HG02884 (cell line): ENCODE data around the gene DNAI2.

Experiments
- ATAC-seq: cut with Tn5 transposase; IDR thresholded peaks from one replicate; pipeline ENCODE4 v1.9.1; 2021; ENCODE audit warnings: mild to moderate bottlenecking, moderate library complexity; ENCODE audit not compliant: unreplicated experiment

The DNAI2 gene, protein sequence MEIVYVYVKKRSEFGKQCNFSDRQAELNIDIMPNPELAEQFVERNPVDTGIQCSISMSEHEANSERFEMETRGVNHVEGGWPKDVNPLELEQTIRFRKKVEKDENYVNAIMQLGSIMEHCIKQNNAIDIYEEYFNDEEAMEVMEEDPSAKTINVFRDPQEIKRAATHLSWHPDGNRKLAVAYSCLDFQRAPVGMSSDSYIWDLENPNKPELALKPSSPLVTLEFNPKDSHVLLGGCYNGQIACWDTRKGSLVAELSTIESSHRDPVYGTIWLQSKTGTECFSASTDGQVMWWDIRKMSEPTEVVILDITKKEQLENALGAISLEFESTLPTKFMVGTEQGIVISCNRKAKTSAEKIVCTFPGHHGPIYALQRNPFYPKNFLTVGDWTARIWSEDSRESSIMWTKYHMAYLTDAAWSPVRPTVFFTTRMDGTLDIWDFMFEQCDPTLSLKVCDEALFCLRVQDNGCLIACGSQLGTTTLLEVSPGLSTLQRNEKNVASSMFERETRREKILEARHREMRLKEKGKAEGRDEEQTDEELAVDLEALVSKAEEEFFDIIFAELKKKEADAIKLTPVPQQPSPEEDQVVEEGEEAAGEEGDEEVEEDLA

GRCh38 chr17:74274060-74274708, at the start of gene DNAI2:
Gene DNAI2, plus strand, starts transcription at chr17:74274234. Its CDS starts 7,584 bp downstream, at chr17:74281818.
- no peak for ATAC-seq

DNA sequence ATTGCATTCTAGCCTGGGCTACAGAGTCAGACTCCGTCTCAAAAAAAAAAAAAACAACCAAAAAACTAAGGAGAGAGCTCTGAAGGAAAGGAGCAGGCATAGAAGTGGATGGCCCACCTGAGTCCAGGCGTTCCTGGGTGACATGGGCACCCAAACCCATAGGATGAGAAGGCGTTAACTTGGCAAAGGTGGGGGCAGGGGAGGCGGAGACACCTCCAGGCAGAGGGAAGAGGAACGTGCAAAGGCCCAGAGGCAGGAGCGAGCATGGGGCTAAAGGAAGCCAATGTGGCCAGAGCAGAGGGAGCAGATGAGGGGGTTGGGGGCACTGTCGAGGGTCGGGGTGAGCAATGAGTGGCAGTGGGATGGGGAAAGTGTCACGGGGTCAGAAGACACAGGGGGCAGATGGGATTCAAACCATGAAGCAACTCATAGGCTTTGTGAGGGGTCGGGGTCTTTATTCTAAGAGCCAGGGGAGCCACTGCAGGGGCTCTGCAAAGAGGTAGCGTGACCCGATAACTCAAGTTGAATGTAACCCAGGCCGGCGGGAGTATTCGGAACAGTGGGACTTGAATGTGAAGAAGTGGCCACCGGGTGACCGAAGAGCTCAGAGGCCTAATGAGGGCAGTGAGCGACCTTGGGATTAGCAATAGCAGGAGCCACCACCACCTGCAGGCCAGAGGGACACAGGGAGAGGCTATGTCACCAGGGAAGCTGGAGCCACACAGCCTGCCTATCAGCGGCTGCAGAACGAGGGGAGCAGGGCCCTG, 48.9 kb upstream of the DNAI2 start:
- no peak for ATAC-seq

DNA sequence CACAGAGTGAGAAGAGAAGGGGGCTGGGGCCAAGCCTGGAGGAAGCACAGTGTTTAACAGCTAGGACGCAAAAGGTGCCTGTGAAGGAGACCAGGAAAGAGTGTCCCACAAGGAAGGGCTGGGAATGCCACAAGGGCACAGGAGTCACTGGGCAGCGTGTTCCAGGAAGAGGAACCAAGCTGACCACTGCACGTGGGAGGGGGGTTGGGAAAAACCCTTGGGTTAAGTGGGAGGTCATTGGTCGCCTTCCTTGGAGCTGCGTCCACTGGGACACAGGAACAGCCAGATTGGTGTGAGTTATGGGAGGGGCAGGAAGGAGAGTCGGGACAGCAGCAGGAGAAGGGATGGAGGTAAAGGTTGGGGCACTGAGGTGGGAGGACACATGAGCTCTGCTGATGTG, 47.8 kb upstream of the DNAI2 start:
- no peak for ATAC-seq

GRCh38 chr17:74227271-74228080, 46.6 kb upstream of the DNAI2 start:
- ATAC-seq, result no peak

GRCh38 chr17:74228306-74228978, 45.6 kb upstream of the DNAI2 start:
- no peak for ATAC-seq

DNA sequence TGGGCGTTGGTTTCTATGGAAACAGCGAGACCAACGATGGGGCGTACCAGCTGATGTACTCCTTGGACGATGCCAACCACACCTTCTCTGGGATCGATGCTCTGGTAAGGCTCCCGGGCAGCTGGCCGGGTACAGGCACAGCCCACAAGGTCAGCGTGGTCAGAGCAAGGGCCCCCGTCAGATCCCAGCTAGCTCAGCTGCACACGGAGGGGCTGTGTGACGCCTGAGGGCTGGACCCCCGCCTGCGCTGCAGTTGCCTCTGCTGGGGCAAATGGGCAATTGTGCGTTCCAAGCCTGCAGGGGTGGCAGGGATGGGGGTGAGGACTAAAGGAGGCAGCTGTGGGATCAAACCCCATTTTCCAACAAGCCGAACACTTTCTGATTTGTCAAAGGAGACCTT, 43.1 kb upstream of the DNAI2 start:
- ATAC-seq, result no peak

GRCh38 chr17:74231928-74232907, 41.8 kb upstream of the DNAI2 start:
- no peak for ATAC-seq

- ATAC-seq, result no peak
Observed at GRCh38 chr17:74233937-74234336, 40.1 kb upstream of the DNAI2 start.

- no peak for ATAC-seq
Observed at GRCh38 chr17:74234486-74234885, 39.5 kb upstream of the DNAI2 start.

GRCh38 chr17:74235040-74235581, 38.9 kb upstream of the DNAI2 start:
- no peak for ATAC-seq

DNA sequence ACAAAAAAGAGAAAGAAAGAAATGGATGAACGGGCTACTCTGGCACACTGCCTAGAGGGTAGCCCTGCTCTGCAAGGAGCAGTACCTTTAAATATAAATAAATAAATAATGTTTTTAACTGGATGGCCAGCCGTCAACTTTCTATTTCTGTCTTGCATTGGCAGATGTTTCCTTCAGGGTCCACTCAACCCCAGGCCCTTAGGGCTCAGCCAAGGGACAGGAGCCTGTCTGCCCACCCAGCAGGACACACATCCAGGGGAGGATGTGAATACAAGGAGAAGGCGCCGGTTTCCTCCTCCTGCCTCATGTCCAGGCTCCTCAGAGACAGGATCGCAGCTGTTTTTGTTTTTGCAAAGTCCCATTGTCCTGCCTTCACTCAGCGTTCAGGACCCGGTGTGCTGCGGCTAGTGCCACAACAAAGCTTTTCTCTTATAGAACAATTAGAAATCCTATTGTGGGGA, 38.1 kb upstream of the DNAI2 start:
- ATAC-seq, result no peak

DNA sequence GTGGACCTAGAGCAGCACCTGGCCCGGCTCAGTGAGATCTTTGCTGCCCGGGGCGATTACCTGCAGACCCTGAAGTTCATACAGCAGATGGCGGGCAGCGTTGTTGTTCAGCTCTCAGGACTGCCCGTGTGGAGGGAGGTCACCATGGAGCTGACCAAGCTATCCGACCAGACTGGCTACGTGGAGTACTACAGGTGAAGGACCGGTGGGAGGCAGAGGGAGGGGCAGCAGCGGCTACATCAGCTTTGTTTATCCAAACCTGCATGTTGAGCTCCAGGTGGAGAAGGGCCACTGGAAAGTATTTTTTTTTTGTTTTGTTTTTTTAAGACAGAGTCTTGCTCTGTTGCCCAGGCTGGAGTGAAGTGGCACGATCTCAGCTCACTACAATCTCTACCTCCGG, 36.7 kb upstream of the DNAI2 start:
- no peak for ATAC-seq

GRCh38 chr17:74239172-74239571, 34.9 kb upstream of the DNAI2 start:
- ATAC-seq, result no peak

DNA sequence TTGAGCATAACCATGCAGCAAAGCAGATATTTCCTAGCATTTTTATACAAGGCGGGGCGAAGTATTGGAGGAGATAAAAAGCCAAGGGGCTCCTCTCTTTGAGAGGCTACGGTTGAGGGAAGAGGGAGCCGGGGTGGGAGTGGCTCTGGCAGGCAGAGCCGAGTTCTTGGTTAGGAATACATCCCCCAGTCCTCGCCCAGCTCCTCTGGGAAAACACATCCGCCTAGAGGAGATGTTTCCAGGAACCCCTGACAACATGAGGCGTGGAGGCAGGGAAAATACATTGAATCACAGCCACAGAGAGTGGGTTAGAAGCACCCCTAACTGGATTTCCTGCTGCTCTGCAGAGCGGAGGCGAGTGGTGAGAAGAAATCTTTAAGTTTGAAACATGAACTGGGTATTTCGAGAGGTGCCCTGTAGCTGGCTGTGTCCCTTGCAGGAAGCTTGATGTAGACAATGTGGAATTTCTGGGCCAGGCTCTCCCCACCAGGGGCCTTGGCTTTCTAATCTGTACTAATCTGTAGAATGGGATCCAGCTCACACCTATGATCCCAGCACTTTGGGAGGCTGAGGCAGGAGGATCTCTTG, 33.3 kb upstream of the DNAI2 start:
- ATAC-seq, result no peak

GRCh38 chr17:74241431-74241830, 32.6 kb upstream of the DNAI2 start:
- ATAC-seq, result no peak

DNA sequence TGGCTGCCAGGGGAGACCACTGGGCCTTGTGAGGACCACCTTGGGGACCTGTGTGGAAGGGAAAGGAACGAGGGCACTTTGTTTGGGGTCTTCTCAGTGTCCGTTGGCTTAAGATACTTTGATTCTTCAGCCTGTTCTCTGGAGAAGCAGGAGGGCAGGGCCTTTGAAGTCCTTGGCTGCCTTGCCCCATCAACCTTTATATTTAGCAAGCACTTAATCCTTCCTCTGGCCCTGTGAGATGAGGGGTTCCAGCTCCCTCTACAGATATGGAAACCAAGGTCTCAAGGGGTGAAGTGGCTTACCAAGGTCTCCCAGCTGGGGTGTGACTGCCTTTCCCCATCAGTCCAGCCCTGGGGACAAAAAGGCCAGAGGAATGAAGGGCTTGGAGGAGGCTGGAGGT, 32.2 kb upstream of the DNAI2 start:
- no peak for ATAC-seq

DNA sequence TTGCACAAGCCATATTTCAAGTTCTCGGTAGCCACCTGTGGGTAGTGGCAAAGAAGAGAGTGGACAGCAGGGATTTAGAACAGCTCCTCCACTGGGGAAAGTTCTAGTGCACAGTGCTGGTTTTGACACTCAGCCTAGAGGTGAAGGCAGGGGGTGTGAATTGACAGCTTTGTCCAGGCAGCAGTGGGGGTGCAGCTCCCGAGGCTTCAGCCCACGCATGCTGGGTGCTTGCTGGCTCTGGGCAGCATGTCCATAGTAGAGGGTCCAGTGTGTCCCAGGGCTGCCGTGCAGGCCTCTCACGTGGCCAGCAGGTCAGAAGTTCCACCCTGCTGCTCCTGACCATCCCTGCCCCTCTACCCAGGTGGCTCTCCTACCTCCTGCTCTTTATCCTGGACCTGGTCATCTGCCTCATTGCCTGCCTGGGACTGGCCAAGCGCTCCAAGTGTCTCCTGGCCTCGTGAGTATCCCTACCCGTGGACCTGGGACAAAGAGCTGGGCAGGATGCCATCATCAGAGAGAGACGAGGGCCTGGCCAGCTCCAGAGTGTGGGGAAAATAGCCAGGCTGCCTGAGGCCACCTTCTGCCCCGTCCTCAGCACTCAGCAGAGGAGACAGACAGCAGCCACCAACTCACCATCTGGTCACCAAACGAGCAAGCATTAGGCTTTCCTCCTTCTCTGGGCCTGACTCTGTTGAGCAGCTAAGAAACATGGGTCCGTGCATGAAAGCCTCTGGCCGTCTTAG, 30.9 kb upstream of the DNAI2 start:
- ATAC-seq, result no peak
